OCI-LY1 (cell line): ENCODE measurements around the gene ZNF555.

Experiments used
- EZH2 ChIP-seq: fragments of 200-600 bp; sonication (generic), shearing (Covaris generic); IDR thresholded peaks from 2 replicates; pipeline ENCODE4 v1.8.0; 2017; ENCODE audit warnings: borderline replicate concordance, mixed run types, mild to moderate bottlenecking, antibody characterized with exemption, low read length, moderate library complexity, mixed read lengths
- TF ChIP-seq, protein P1 (sequence below): fragments of 200-600 bp; sonication (generic), shearing (Covaris generic); IDR thresholded peaks from 2 replicates; pipeline ENCODE4 v1.5.1; 2017; ENCODE audit warnings: mild to moderate bottlenecking, antibody characterized with exemption, low read length, moderate library complexity, mixed read lengths

- TF ChIP-seq, protein P1, sequence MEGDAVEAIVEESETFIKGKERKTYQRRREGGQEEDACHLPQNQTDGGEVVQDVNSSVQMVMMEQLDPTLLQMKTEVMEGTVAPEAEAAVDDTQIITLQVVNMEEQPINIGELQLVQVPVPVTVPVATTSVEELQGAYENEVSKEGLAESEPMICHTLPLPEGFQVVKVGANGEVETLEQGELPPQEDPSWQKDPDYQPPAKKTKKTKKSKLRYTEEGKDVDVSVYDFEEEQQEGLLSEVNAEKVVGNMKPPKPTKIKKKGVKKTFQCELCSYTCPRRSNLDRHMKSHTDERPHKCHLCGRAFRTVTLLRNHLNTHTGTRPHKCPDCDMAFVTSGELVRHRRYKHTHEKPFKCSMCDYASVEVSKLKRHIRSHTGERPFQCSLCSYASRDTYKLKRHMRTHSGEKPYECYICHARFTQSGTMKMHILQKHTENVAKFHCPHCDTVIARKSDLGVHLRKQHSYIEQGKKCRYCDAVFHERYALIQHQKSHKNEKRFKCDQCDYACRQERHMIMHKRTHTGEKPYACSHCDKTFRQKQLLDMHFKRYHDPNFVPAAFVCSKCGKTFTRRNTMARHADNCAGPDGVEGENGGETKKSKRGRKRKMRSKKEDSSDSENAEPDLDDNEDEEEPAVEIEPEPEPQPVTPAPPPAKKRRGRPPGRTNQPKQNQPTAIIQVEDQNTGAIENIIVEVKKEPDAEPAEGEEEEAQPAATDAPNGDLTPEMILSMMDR, result no peak
- TF ChIP-seq EZH2, result no peak
Observed at GRCh38 chr19:2902590-2903218, 61.4 kb downstream of the ZNF555 start.
